A549 (cell line): ENCODE results near the gene PPP4R2. TPM values are rescaled to one million over a fixed set of nuclear protein-coding genes. Genes with fewer than 3 reads are reported as not detected.

Experiments used
- ATAC-seq, 2 experiments: fragments of 200-7000 bp in 1 of 2; fragments of >200 bp in 1 of 2; cut with Nextera tagmentation in 1 of 2; cut with Tn5 transposase in 1 of 2; 3 replicates each; pipeline versions ENCODE4 v1.8.0 to v1.9.1; 2018 to 2020; ENCODE audit warnings: mild to moderate bottlenecking in 1 of 2, moderate library complexity in 1 of 2
- CTCF ChIA-PET: fragments of 300-600 bp; sonication (Branson Sonifier 250); formaldehyde crosslinking; extraction: SDS; loops from one replicate; lab custom pipeline; 2021; ENCODE audit warnings: antibody characterized with exemption, inconsistent platforms; lab: Yijun Ruan, JAX
- POLR2A ChIA-PET: fragments of 350-600 bp; formaldehyde crosslinking; extraction: SDS; loops from one replicate; lab custom pipeline; 2021; ENCODE audit warnings: antibody characterized with exemption, inconsistent platforms; lab: Yijun Ruan, JAX
- DNase-seq, 2 experiments: peaks; one replicate each; pipeline versions ENCODE4 v3.0.0 to v3.0.0-alpha.2; 2011 to 2016; ENCODE audit warnings: low read depth in 1 of 2, low spot score in 1 of 2
- FAIRE-seq: peaks from 2 replicates; lab custom pipeline; 2011; peaks lifted over from hg19 to GRCh38; lab: Jason Lieb, UNC
- H3K27ac ChIP-seq, 2 experiments: fragments of >200 bp; sonication (Bioruptor Twin); formaldehyde crosslinking; 3 replicates each; pipeline ENCODE4 v1.5.1; 2016 to 2017
- H3K4me1 ChIP-seq: fragments of >200 bp; sonication (Bioruptor Twin); formaldehyde crosslinking; 3 replicates; pipeline ENCODE4 v1.6.1; 2016
- H3K4me2 ChIP-seq: fragments of >200 bp; sonication (Bioruptor Twin); formaldehyde crosslinking; 3 replicates; pipeline ENCODE4 v1.6.1; 2016
- H3K4me3 ChIP-seq: fragments of >200 bp; sonication (Bioruptor Twin); formaldehyde crosslinking; 3 replicates; pipeline ENCODE4 v1.5.1; 2016
- H3K9me3 ChIP-seq: fragments of >200 bp; sonication (Bioruptor Twin); formaldehyde crosslinking; 3 replicates; pipeline ENCODE4 v1.6.1; 2016
- BHLHE40 ChIP-seq: IDR thresholded peaks from 2 replicates; pipeline ENCODE4 v1.6.1; 2012; ENCODE audit warnings: low read depth, low read length, inconsistent platforms
- CHD2 ChIP-seq: fragments of 150-350 bp; IDR thresholded peaks from 2 replicates; pipeline ENCODE4 v1.6.1; 2014; ENCODE audit warnings: low read length; ENCODE audit not compliant: partially characterized antibody
- CTCF ChIP-seq: fragments of >200 bp; sonication (Bioruptor Twin); formaldehyde crosslinking; IDR thresholded peaks from 3 replicates; pipeline ENCODE4 v1.5.1; 2016
- E2F6 ChIP-seq: IDR thresholded peaks from 2 replicates; pipeline ENCODE4 v1.6.1; 2012; ENCODE audit warnings: low read depth, borderline replicate concordance
- FOXS1 ChIP-seq: fragments of 250-450 bp; sonication (Bioruptor Pico); IDR thresholded peaks from 2 replicates; pipeline ENCODE4 v1.5.0; 2020; ENCODE audit warnings: mild to moderate bottlenecking, moderate library complexity
- GATA3 ChIP-seq: IDR thresholded peaks from 2 replicates; pipeline ENCODE4 v1.6.1; 2012; ENCODE audit warnings: borderline replicate concordance
- HDAC2 ChIP-seq: fragments of 200-600 bp; sonication (generic); IDR thresholded peaks from 2 replicates; pipeline ENCODE4 v1.6.1; 2016
- HOXA7 ChIP-seq: fragments of 250-450 bp; sonication (Bioruptor Pico); IDR thresholded peaks from 2 replicates; pipeline ENCODE4 v1.5.0; 2020; ENCODE audit warnings: mild to moderate bottlenecking, moderate library complexity
- HOXB5 ChIP-seq: fragments of 250-450 bp; sonication (Bioruptor Pico); IDR thresholded peaks from 2 replicates; pipeline ENCODE4 v1.5.0; 2020; ENCODE audit warnings: mild to moderate bottlenecking, moderate library complexity
- KDM5A ChIP-seq: fragments of 200-600 bp; sonication (generic); IDR thresholded peaks from 2 replicates; pipeline ENCODE4 v1.6.1; 2016; ENCODE audit warnings: antibody characterized with exemption, mild to moderate bottlenecking
- MAFK ChIP-seq: fragments of 450-650 bp; IDR thresholded peaks from 2 replicates; pipeline ENCODE4 v1.6.1; 2014; ENCODE audit not compliant: partially characterized antibody
- MAX ChIP-seq: IDR thresholded peaks from 2 replicates; pipeline ENCODE4 v1.6.1; 2012
- NFE2L2 ChIP-seq: fragments of 150-350 bp; conservative IDR thresholded peaks from 2 replicates; pipeline ENCODE4 v1.6.1; 2014; ENCODE audit warnings: low read length
- NPAS2 ChIP-seq: fragments of 250-450 bp; sonication (Bioruptor Pico); IDR thresholded peaks from 2 replicates; pipeline ENCODE4 v1.8.0; 2022; ENCODE audit warnings: mild to moderate bottlenecking, moderate library complexity, borderline replicate concordance
- PBX3 ChIP-seq: IDR thresholded peaks from 2 replicates; pipeline ENCODE4 v1.6.1; 2012
- PHF8 ChIP-seq: fragments of 200-600 bp; sonication (generic); IDR thresholded peaks from 2 replicates; pipeline ENCODE4 v1.6.1; 2016; ENCODE audit warnings: low read depth, mild to moderate bottlenecking, antibody characterized with exemption, moderate library complexity, borderline replicate concordance
- POLR2AphosphoS2 ChIP-seq: conservative IDR thresholded peaks from 2 replicates; pipeline ENCODE4 v1.6.1; 2012; ENCODE audit warnings: low read length, improper control_type of control experiment, inconsistent platforms
- RAD21 ChIP-seq, 2 experiments: fragments of >200 bp in 1 of 2; sonication (Bioruptor Twin) in 1 of 2; formaldehyde crosslinking in 1 of 2; IDR thresholded peaks in 1 of 2; conservative IDR thresholded peaks in 1 of 2; 2 replicates in 1 of 2; 3 replicates in 1 of 2; pipeline ENCODE4 v1.6.1; 2012 to 2018; ENCODE audit warnings: inconsistent platforms in 1 of 2
- RARB ChIP-seq: fragments of 250-450 bp; sonication (Bioruptor Pico); IDR thresholded peaks from 2 replicates; pipeline ENCODE4 v1.8.0; 2021; ENCODE audit warnings: mild to moderate bottlenecking, moderate library complexity
- RCOR1 ChIP-seq: fragments of 150-350 bp; IDR thresholded peaks from 2 replicates; pipeline ENCODE4 v1.6.1; 2014; ENCODE audit warnings: antibody characterized with exemption, low read length, low read depth
- RFX5 ChIP-seq: fragments of 450-650 bp; IDR thresholded peaks from 2 replicates; pipeline ENCODE4 v1.7.1; 2014; ENCODE audit warnings: antibody characterized with exemption, mild to moderate bottlenecking, moderate library complexity
- SMC3 ChIP-seq: fragments of >200 bp; sonication (Bioruptor Twin); formaldehyde crosslinking; IDR thresholded peaks from 3 replicates; pipeline ENCODE4 v1.6.1; 2018; ENCODE audit warnings: inconsistent platforms
- USF2 ChIP-seq: fragments of 450-650 bp; IDR thresholded peaks from 2 replicates; pipeline ENCODE4 v1.6.1; 2014; ENCODE audit warnings: antibody characterized with exemption
- ZC3H11A ChIP-seq: fragments of 450-650 bp; IDR thresholded peaks from 2 replicates; pipeline ENCODE4 v1.6.1; 2014; ENCODE audit warnings: antibody characterized with exemption, mild to moderate bottlenecking
- WGBS: methylation state at CpG from one replicate; pipeline ENCODE4 v1.1.6; 2017; ENCODE audit errors: missing lambda C conversion rate; 5-methylcytosine and 5-hydroxymethylcytosine counted together
- polyA plus RNA-seq, 4 experiments: library from polyadenylated mRNA; depleted of rRNA in 3 of 4; stranded (reverse); fragments of >200 nt; fragmentation: RNase III in 1 of 4; extraction: RNeasy Plus Mini Kit Qiagen cat#74134 plus additional on column Dnase treatment in 1 of 4; gene quantifications; 2 replicates in 3 of 4; 3 replicates in 1 of 4; pipeline ENCODE4 v1.2.3, GENCODE V29; 2011 to 2017

PPP4R2 gene
- polyA plus RNA-seq, 2 of the 4 experiments (the other 2 are of a cell fraction): 39.3 to 68.4 TPM

GRCh38 chr3:73055583-73055982 lies 59.0 kb downstream of the PPP4R2 start (continued):
- TF ChIP-seq RFX5 (no peak), POLR2AphosphoS2 (no peak), HOXB5 (CRISPR knock-in tag) (no peak), BHLHE40 (no peak), NFE2L2 (no peak), PBX3 (no peak), HOXA7 (no peak), PHF8 (no peak)

GRCh38 chr3:73056014-73056844 lies 59.6 kb downstream of the PPP4R2 start:
- Histone ChIP-seq H3K4me2 (peak overlapping the region; percentile 49), H3K27ac (peak overlapping the region in 1 of 2 experiments; percentile 51; a peak in 3 of 6 replicates), H3K4me1 (peaks cover 30% of the 10 kb centered on the region; the same call in 2 of the 3 replicates), H3K9me3 (no peaks in the 10 kb centered on the region), H3K4me3 (no peak overlapping the region)
- POLR2A ChIA-PET: interaction anchor here (2.9 kb wide), 1 partner anchor 59 kb away, joined by 14 read pairs; the partner anchor contains the start of gene PPP4R2
- TF ChIP-seq RAD21 (conservative IDR thresholded peaks at IDR 0.05 in 1 of 2, IDR thresholded peaks at IDR 0.05 in 1 of 2) (peak; percentile 66 to 74), FOXS1 (CRISPR knock-in tag) (no peak), CTCF (peak; percentile 70), SMC3 (peak; percentile 57), MAFK (peak; percentile 37), E2F6 (no peak)
- FAIRE-seq (peak; percentile 67), ATAC-seq (peak; percentile 56 to 79; a peak in 4 of 6 replicates), DNase-seq (peak; percentile 12 to 64)
- 10% methylated on average over 5 of the region's 5 CpGs for whole genome bisulfite sequencing
- CTCF ChIA-PET: interaction anchor here (0.5 to 4.0 kb wide), 45 partner anchors 10 to 1326 kb away, joined by 3 to 42 read pairs (median 5); partner anchors contain the start of genes GXYLT2 and SHQ1

- peaks cover 30% of the 10 kb centered on the region; the same call in 2 of the 3 replicates for H3K4me1 ChIP-seq
- H3K4me3 ChIP-seq: no peak overlapping the region
- TF ChIP-seq USF2 (no peak), CHD2 (no peak), PBX3 (no peak), GATA3 (no peak), RCOR1 (no peak), RARB (CRISPR knock-in tag) (no peak), NPAS2 (CRISPR knock-in tag) (no peak), KDM5A (no peak), HDAC2 (no peak), MAX (no peak), ZC3H11A (no peak)
- no peaks in the 10 kb centered on the region for H3K9me3 ChIP-seq
- ChIA-PET POLR2A (interaction anchor here (2.9 kb wide), 1 partner anchor 60 kb away, joined by 14 read pairs; the partner anchor contains the start of gene PPP4R2), CTCF (interaction anchor here (0.5 to 4.0 kb wide), 41 partner anchors 10 to 1327 kb away, joined by 3 to 42 read pairs (median 5); partner anchors contain the start of genes GXYLT2 and SHQ1)
- no peak overlapping the region for H3K27ac ChIP-seq
- FAIRE-seq: no peak
- no peak overlapping the region for H3K4me2 ChIP-seq
- DNase-seq: no peak
- no peak for ATAC-seq
These were observed 60.2 kb downstream of the PPP4R2 start for GRCh38 chr3:73056845-73057150.
